ENCODE data around the gene BBS2. TPM values are rescaled to one million over a fixed set of nuclear protein-coding genes. Genes with fewer than 3 reads are reported as not detected.
A peak's percentile ranks its signal among the peaks of the same experiment; 100 is the strongest.

BBS2 gene
- total and polyA plus RNA-seq, 2 of the 13 experiments (the other 11 are each of a cell fraction or from before 2014, with no cell fraction given) = 59.7 to 68.3 TPM

- TF ChIP-seq ZNF691 (CRISPR knock-in tag; IDR thresholded peaks at IDR 0.05; ENCODE audit: borderline replicate concordance, low read depth) (no peak), AKAP8 (CRISPR knock-in tag; IDR thresholded peaks at IDR 0.05) (peak; percentile 81; the same call in 1 of the 2 replicates), TARDBP (CRISPR knock-in tag; IDR thresholded peaks at IDR 0.05) (peak; percentile 52; the same call in 1 of the 2 replicates), HMGXB4 (CRISPR knock-in tag; IDR thresholded peaks at IDR 0.05; ENCODE audit: borderline replicate concordance in 1 of 2, low read depth in 1 of 2) (peak in 1 of 2 experiments; percentile 72; a peak in 2 of 4 replicates), MBNL3 (CRISPR knock-in tag; conservative IDR thresholded peaks at IDR 0.05) (no peak), RNF219 (CRISPR knock-in tag; IDR thresholded peaks at IDR 0.05) (no peak), U2AF2 (IDR thresholded peaks at IDR 0.05; ENCODE audit: low read depth, low read length) (0 out of 2 replicates have a peak, but pooled peaks have one; percentile 22), ZMAT5 (CRISPR knock-in tag; IDR thresholded peaks at IDR 0.05; ENCODE audit: borderline replicate concordance, low read depth) (no peak), ONECUT2 (CRISPR knock-in tag; IDR thresholded peaks at IDR 0.05) (no peak), ARID2 (CRISPR knock-in tag; IDR thresholded peaks at IDR 0.05; ENCODE audit: borderline replicate concordance) (peak; percentile 49; the same call in 1 of the 2 replicates), BCL6 (CRISPR knock-in tag; IDR thresholded peaks at IDR 0.05) (0 out of 2 replicates have a peak, but pooled peaks have one; percentile 36), NKX3-1 (CRISPR knock-in tag; IDR thresholded peaks at IDR 0.05) (0 out of 2 replicates have a peak, but pooled peaks have one; percentile 18), ATF2 (CRISPR knock-in tag; IDR thresholded peaks at IDR 0.05) (peak; percentile 43; the same call in 1 of the 2 replicates), ZNF839 (CRISPR knock-in tag; IDR thresholded peaks at IDR 0.05; ENCODE audit: borderline replicate concordance) (peak; percentile 93; the same call in 1 of the 2 replicates), ZNF333 (CRISPR knock-in tag; IDR thresholded peaks at IDR 0.05; ENCODE audit: borderline replicate concordance) (0 out of 2 replicates have a peak, but pooled peaks have one; percentile 29), GATAD1 (CRISPR knock-in tag; IDR thresholded peaks at IDR 0.05) (peak; percentile 93), EEA1 (CRISPR knock-in tag; IDR thresholded peaks at IDR 0.05; ENCODE audit: borderline replicate concordance) (peak; percentile 98; the same call in 1 of the 2 replicates), SRF (IDR thresholded peaks at IDR 0.05; ENCODE audit: low read depth, low read length) (no peak), PRPF4 (IDR thresholded peaks at IDR 0.05; ENCODE audit: low read depth, low read length, poor library complexity, severe bottlenecking) (no peak), EED (CRISPR knock-in tag; IDR thresholded peaks at IDR 0.05) (no peak)
Observed at GRCh38 chr16:56519459-56520250, at the start of gene BBS2 (continued).

All from HepG2 (cell line).